ENCODE measurements around the gene CCZ1B.
A peak's percentile ranks its signal among the peaks of the same experiment; 100 is the strongest.
"Not testable (repeated sequence)": the region's sequence is repeated elsewhere in the genome, so short reads cannot be mapped to it uniquely, and the experiment has no call there.

CCZ1B gene

DNA sequence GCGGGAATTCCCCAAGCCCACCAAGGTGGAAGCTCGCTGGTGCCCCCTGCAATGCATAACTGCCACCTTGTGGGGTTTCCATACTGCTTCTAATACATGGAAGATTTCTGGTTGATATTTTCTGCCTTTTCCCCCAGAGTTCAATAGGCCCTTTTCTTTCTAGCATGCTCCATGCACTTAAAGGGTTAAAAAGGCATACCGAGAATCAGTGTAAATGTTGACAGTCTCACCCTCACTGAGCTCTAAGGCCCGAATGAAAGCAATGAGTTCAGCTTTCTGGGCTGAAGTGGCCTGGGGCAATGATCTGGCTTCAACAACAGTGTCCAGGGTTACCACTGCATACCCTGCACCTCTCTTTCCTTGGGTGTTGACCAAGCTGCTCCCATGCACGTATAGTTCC is 17.0 kb upstream of the CCZ1B start:
- not testable (repeated sequence) for H3K4me3 ChIP-seq (ENCODE audit: control insufficient read depth, low read depth, low read length); DNase-seq (ENCODE audit: low read depth)

- not testable (repeated sequence) for DNase-seq (ENCODE audit: low read depth); H3K4me3 ChIP-seq (ENCODE audit: control insufficient read depth, low read depth, low read length)
Measured at GRCh38 chr7:6842278-6842921, 16.3 kb upstream of the CCZ1B start.

DNA sequence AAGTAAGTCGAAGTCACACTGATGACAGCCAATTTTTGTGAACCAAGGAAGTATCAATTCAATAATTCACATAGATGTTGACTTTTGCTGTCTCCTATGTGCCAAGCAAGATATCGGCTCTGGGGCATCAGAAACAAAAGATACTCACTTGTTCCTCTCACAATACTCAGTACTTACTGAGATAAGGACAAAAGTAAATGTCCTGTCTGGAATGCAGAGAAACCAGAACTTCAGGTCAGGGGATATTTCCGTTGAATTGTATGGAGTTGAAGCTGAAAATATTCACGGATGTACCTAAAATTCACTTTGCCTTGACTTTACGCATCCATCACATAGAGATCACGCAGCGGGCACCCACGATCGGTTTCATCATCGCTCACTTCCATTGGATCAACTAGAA is 11.0 kb upstream of the CCZ1B start:
- DNase-seq (ENCODE audit: low read depth); H3K4me3 ChIP-seq (ENCODE audit: control insufficient read depth, low read depth, low read length): not testable (repeated sequence)

DNA sequence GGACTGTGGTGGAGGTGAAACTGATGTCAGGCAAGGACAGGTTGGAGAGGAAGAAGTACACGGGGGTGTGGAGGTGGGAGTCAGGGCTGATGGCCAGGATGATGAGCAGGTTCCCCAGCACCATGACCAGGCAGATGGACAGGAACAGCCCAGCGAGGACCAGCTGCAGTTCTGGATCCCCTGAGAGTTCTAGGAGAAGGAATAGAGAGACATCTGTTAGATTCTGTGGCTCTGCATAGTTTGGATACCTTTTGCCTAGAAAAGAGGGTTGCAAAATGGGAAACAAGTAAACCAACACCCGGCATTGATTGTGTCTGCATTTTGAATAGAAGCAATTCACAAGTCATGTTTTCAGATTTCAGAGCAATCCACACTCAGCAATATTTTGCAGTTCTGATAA is 9.4 kb upstream of the CCZ1B start:
- DNase-seq (ENCODE audit: low read depth); H3K4me3 ChIP-seq (ENCODE audit: control insufficient read depth, low read depth, low read length): not testable (repeated sequence)

DNA sequence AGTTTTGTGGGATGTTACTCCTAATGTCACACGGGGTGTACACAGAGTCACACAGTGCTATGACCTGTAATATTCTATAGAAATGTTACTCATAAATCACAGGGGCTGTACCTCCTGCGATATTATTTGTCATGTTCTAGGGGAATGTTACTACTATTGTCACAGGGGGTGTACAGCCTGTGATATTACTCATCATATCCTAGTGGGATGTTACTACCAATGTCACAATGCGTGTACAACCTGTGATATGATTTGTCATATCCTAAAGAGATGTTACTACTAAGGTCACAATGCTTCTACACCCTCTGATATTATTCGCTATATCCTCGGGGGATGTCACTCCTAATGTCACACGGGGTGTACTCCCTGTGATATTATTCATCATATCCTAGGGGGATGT is 7.6 kb upstream of the CCZ1B start:
- DNase-seq (ENCODE audit: low read depth) = no peak
- H3K4me3 ChIP-seq (ENCODE audit: control insufficient read depth, low read depth, low read length) = no peak overlapping the region
- no peak for TF ChIP-seq CTCF (IDR thresholded peaks at IDR 0.05; ENCODE audit: control insufficient read depth, insufficient read depth, low read depth, low read length, missing control alignments)

- no peak overlapping the region for H3K4me3 ChIP-seq (ENCODE audit: control insufficient read depth, low read depth, low read length)
- no peak for TF ChIP-seq CTCF (IDR thresholded peaks at IDR 0.05; ENCODE audit: control insufficient read depth, insufficient read depth, low read depth, low read length, missing control alignments)
- DNase-seq (ENCODE audit: low read depth) = no peak
Measured at GRCh38 chr7:6831018-6831725, 5.1 kb upstream of the CCZ1B start.

- not testable (repeated sequence) for H3K4me3 ChIP-seq (ENCODE audit: control insufficient read depth, low read depth, low read length); DNase-seq (ENCODE audit: low read depth)
Measured at GRCh38 chr7:6830026-6830425, 4.0 kb upstream of the CCZ1B start.

GRCh38 chr7:6829616-6830015 is 3.5 kb upstream of the CCZ1B start:
- not testable (repeated sequence) for H3K4me3 ChIP-seq (ENCODE audit: control insufficient read depth, low read depth, low read length); DNase-seq (ENCODE audit: low read depth)

DNA sequence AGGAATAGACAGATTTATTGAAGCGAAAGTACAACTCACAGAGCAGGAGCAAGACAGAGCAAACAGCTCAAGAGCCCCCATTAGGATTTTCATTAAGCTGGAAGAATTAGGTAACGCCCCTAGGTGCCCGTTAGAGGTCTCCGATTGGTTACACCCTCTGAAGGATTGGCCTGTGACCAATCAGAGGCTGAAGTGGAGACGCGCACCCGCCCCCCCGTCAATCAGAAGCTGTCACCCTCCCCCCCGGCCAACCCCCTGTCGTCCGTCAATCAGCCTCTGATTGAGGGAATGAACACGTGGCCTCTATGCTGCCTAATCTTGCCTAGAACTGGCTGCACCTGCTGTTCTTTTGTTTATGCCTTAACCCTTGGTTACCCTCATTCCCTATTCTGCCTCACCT is 1.1 kb upstream of the CCZ1B start:
- not testable (repeated sequence) for DNase-seq (ENCODE audit: low read depth); H3K4me3 ChIP-seq (ENCODE audit: control insufficient read depth, low read depth, low read length)

- DNase-seq (ENCODE audit: low read depth) = not testable (repeated sequence)
- peak overlapping the region; percentile 35 for H3K4me3 ChIP-seq (ENCODE audit: control insufficient read depth, low read depth, low read length)
Measured at GRCh38 chr7:6825236-6826125, 594 bp downstream of the CCZ1B start.

DNA sequence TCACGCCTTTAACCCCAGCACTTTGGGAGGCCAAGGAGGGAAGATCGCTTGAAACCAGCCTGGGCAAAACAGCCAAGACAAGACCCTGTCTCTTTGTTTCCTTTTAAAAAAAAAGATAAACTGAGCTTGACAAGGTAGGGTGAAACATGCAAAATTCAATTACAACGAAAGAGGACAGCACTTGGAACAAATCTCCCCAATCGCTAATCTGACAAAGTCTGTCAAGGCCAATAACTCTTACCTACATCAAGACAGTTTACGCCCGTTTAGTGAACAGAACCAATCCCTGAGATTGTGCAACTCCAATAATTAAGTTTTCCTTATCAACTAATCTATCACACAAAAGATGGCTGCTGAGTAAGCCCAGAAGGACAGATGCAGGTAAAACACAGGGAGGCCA is 4.5 kb downstream of the CCZ1B start:
- DNase-seq (ENCODE audit: low read depth) = not testable (repeated sequence)

GRCh38 chr7:6815470-6815869 is 10.6 kb downstream of the CCZ1B start:
- not testable (repeated sequence) for DNase-seq (ENCODE audit: low read depth); H3K4me3 ChIP-seq (ENCODE audit: control insufficient read depth, low read depth, low read length)

More for the DNA sequence above, 4.5 kb downstream of the CCZ1B start:
- H3K4me3 ChIP-seq (ENCODE audit: control insufficient read depth, low read depth, low read length) = not testable (repeated sequence)

DNA sequence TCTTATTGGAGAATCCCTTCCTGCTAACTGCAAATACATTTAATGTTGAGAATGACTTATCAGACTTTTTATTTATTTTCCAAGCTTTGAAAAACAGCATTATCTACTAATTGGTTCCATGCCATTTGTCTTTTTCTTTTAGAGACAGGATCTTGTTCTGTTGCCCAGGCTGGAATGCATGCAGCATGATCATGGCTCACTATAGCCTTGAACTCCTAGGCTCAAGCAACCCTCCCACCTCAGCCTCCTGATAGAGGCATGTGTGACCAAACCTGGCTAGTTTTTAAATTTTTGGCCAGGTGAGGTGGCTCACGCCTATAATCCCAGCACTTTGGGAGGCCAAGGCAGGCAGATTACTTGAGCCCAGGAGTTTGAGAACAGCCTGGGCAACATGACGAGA is 13.1 kb downstream of the CCZ1B start:
- not testable (repeated sequence) for DNase-seq (ENCODE audit: low read depth); H3K4me3 ChIP-seq (ENCODE audit: control insufficient read depth, low read depth, low read length)

DNA sequence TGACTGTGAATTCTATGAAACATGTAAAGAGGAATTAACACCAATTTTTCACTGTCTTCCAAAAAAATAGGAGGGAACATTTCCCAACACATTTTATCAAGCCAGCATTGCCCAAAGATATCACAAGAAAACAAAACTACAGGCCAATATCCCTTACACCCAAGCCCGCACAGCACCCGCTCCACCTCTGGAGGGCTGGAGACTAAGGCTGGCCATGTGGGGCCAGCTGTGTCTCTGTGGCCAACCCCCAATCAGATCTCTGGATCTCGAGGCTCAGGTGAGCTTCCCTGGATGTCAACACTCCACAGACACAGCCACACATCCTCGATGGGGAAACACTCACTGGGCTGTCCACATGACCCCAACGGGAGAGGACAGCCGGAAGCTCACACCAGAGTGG is 18.1 kb downstream of the CCZ1B start:
- H3K4me3 ChIP-seq (ENCODE audit: control insufficient read depth, low read depth, low read length) = not testable (repeated sequence)

GRCh38 chr7:6807393-6807918 is 18.6 kb downstream of the CCZ1B start:
- H3K4me3 ChIP-seq (ENCODE audit: control insufficient read depth, low read depth, low read length); DNase-seq (ENCODE audit: low read depth): not testable (repeated sequence)

More for the DNA sequence above, 18.1 kb downstream of the CCZ1B start:
- DNase-seq (ENCODE audit: low read depth) = not testable (repeated sequence)

DNA sequence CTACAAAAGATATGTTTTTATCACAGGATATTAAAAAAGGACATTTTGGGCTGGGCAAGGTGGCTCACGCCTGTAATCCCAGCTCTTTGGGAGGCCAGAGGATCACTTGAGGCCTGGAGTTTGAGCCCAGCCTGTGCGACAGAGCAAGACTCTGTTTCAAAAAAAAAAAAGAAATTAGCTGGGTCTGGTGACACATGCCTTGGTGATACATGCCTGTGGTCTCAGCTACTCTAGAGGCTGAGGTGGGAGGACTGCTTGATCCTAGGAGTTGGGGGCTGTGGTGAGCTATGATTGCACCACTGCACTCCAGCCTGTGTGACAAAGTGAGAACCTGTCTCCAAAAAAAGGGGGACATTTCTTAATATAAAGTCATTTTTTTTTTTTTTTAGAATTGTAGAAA is 25.7 kb downstream of the CCZ1B start:
- H3K4me3 ChIP-seq (ENCODE audit: control insufficient read depth, low read depth, low read length); DNase-seq (ENCODE audit: low read depth): not testable (repeated sequence)

All from AG09309 (cell line).